GM23338 (cell line): ENCODE results near the gene IL10. TPM values are rescaled to one million over a fixed set of nuclear protein-coding genes. Genes with fewer than 3 reads are reported as not detected.

Source experiments
- ATAC-seq: fragments of 200-7000 bp; cut with Tn5 transposase; 3 replicates; pipeline ENCODE4 v1.9.1; 2020
- DNase-seq: peaks from one replicate; pipeline ENCODE4 v3.0.0-alpha.2; 2015; ENCODE audit warnings: low spot score
- H2AFZ ChIP-seq: fragments of 200-600 bp; sonication (generic); 2 replicates; pipeline ENCODE4 v1.8.0; 2016; ENCODE audit warnings: antibody characterized with exemption, mild to moderate bottlenecking, moderate library complexity
- H3F3A ChIP-seq: fragments of 200-600 bp; sonication (generic); replicated peaks from 2 replicates; pipeline ENCODE4 v1.8.0; 2017; ENCODE audit warnings: antibody characterized with exemption, mixed run types, low read depth
- H3K27ac ChIP-seq: fragments of 200-600 bp; sonication (generic); 2 replicates; pipeline ENCODE4 v1.6.1; 2016; ENCODE audit warnings: low read depth
- H3K27me3 ChIP-seq: fragments of 200-600 bp; sonication (generic); 2 replicates; pipeline ENCODE4 v1.8.0; 2016; ENCODE audit warnings: mild to moderate bottlenecking, mixed run types, moderate library complexity; ENCODE audit not compliant: insufficient read depth
- H3K36me3 ChIP-seq: fragments of 200-600 bp; sonication (generic); 2 replicates; pipeline ENCODE4 v1.8.0; 2016; ENCODE audit warnings: mild to moderate bottlenecking; ENCODE audit not compliant: insufficient read depth
- H3K4me1 ChIP-seq: fragments of 200-600 bp; sonication (generic); 2 replicates; pipeline ENCODE4 v1.8.0; 2016; ENCODE audit warnings: mild to moderate bottlenecking, moderate library complexity; ENCODE audit not compliant: insufficient read depth
- H3K4me2 ChIP-seq: fragments of 200-600 bp; sonication (generic); 2 replicates; pipeline ENCODE4 v1.7.1; 2017; ENCODE audit warnings: mixed run types
- H3K4me3 ChIP-seq: fragments of 200-600 bp; sonication (generic); 2 replicates; pipeline ENCODE4 v1.6.1; 2016; ENCODE audit warnings: mixed run types
- H3K79me2 ChIP-seq: fragments of 200-600 bp; sonication (generic); replicated peaks from 2 replicates; pipeline ENCODE4 v1.8.0; 2017; ENCODE audit warnings: mild to moderate bottlenecking; ENCODE audit not compliant: insufficient read depth
- H3K9me2 ChIP-seq: fragments of 200-600 bp; sonication (generic); 2 replicates; pipeline ENCODE4 v1.8.0; 2017; ENCODE audit not compliant: insufficient read depth
- H4K20me1 ChIP-seq: fragments of 200-600 bp; sonication (generic); replicated peaks from 2 replicates; pipeline ENCODE4 v1.8.0; 2017; ENCODE audit warnings: mild to moderate bottlenecking; ENCODE audit not compliant: insufficient read depth
- H3K27ac Mint-ChIP-seq: 2 replicates; pipeline ENCODE4 v1.8.0; 2020; ENCODE audit warnings: inconsistent platforms, mild to moderate bottlenecking, moderate library complexity, mixed read lengths
- H3K27me3 Mint-ChIP-seq: 3 replicates; pipeline ENCODE4 v1.8.0; 2022; ENCODE audit warnings: low read depth, mild to moderate bottlenecking, moderate library complexity, mixed read lengths, inconsistent platforms; ENCODE audit not compliant: insufficient read depth, poor library complexity
- H3K36me3 Mint-ChIP-seq: 3 replicates; pipeline ENCODE4 v1.8.0; 2021; ENCODE audit warnings: low read depth, mild to moderate bottlenecking, inconsistent platforms, moderate library complexity, mixed read lengths
- H3K4me1 Mint-ChIP-seq: 3 replicates; pipeline ENCODE4 v1.8.0; 2020; ENCODE audit warnings: mild to moderate bottlenecking, inconsistent platforms, mixed read lengths
- H3K4me3 Mint-ChIP-seq: 3 replicates; pipeline ENCODE4 v1.8.0; 2021; ENCODE audit warnings: moderate library complexity, mild to moderate bottlenecking, inconsistent platforms, mixed read lengths
- H3K9me3 Mint-ChIP-seq: 3 replicates; pipeline ENCODE4 v1.8.0; 2020; ENCODE audit warnings: moderate library complexity, mild to moderate bottlenecking, inconsistent platforms, mixed read lengths
- CREB1 ChIP-seq: fragments of 250-450 bp; sonication (Bioruptor Pico); IDR thresholded peaks from 2 replicates; pipeline ENCODE4 v1.5.0; 2020; ENCODE audit warnings: low read depth, mild to moderate bottlenecking, moderate library complexity
- CTCF ChIP-seq, 2 experiments: fragments of 200-600 bp in 1 of 2; sonication (generic) in 1 of 2; conservative IDR thresholded peaks; 2 replicates each; pipeline versions ENCODE4 v1.5.1 to v1.6.1; 2016 to 2017; ENCODE audit warnings: antibody characterized with exemption in 2 of 2, low read depth in 2 of 2, mild to moderate bottlenecking in 2 of 2, moderate library complexity in 1 of 2
- EZH2 ChIP-seq: fragments of 200-600 bp; sonication (generic); IDR thresholded peaks from one replicate; pipeline ENCODE4 v1.8.0; 2017; ENCODE audit warnings: antibody characterized with exemption, mild to moderate bottlenecking, low read depth; ENCODE audit not compliant: unreplicated experiment
- EZH2phosphoT487 ChIP-seq: fragments of 200-600 bp; sonication (generic); IDR thresholded peaks from one replicate; pipeline ENCODE4 v1.8.1; 2018; ENCODE audit warnings: antibody characterized with exemption; ENCODE audit not compliant: unreplicated experiment
- JUNB ChIP-seq: IDR thresholded peaks from one replicate; pipeline ENCODE4 v1.6.1; 2016; ENCODE audit warnings: antibody characterized with exemption; ENCODE audit not compliant: unreplicated experiment
- NANOG ChIP-seq: IDR thresholded peaks from 2 replicates; pipeline ENCODE4 v1.6.1; 2016; ENCODE audit warnings: antibody characterized with exemption, borderline replicate concordance
- POLR2AphosphoS5 ChIP-seq: IDR thresholded peaks from 2 replicates; pipeline ENCODE4 v1.6.1; 2016; ENCODE audit warnings: antibody characterized with exemption, low read depth
- STAT1 ChIP-seq: IDR thresholded peaks from one replicate; pipeline ENCODE4 v1.6.1; 2016; ENCODE audit warnings: antibody characterized with exemption; ENCODE audit not compliant: unreplicated experiment
- ZNF114 ChIP-seq: fragments of 250-450 bp; sonication (Bioruptor Pico); IDR thresholded peaks from 2 replicates; pipeline ENCODE4 v1.5.0; 2020; ENCODE audit warnings: mild to moderate bottlenecking, moderate library complexity
- ZNF331 ChIP-seq: fragments of 250-450 bp; sonication (Bioruptor Pico); IDR thresholded peaks from 2 replicates; pipeline ENCODE4 v1.5.0; 2020; ENCODE audit warnings: low read depth, mild to moderate bottlenecking, moderate library complexity
- polyA plus RNA-seq: library from polyadenylated mRNA; unstranded; fragments of >200 nt; fragmentation: Nextera tagmentation; extraction: Ambion mirVana; gene quantifications from 2 replicates; pipeline ENCODE4 v1.2.1, GENCODE V29; 2016
- total RNA-seq: library from RNA; depleted of rRNA; stranded (reverse); fragments of >200 nt; shearing (Covaris generic); gene quantifications from 2 replicates; pipeline ENCODE4 v1.2.3, GENCODE V29; 2014
- TF ChIP-seq, protein P1 (sequence below): IDR thresholded peaks from one replicate; pipeline ENCODE4 v1.6.1; 2018; ENCODE audit warnings: antibody characterized with exemption; ENCODE audit not compliant: unreplicated experiment

Gene IL10
- total and polyA plus RNA-seq, 2 experiments from 2014 or later = not detected

GRCh38 chr1:206752481-206752880, 19.8 kb downstream of the IL10 start:
- DNase-seq (no peak), ATAC-seq (no peak)
- no peak overlapping the region for H2AFZ ChIP-seq
- H3K9me3 Mint-ChIP-seq = no peaks in the 10 kb centered on the region
- peaks cover 7% of the 10 kb centered on the region for H3K27me3 Mint-ChIP-seq
- H3K4me1 Mint-ChIP-seq = peaks cover 10% of the 10 kb centered on the region
- 0 out of 2 replicates have a peak, but pooled peaks cover 6% of the 10 kb centered on the region for H3K4me1 ChIP-seq
- no peaks in the 10 kb centered on the region for H3K36me3 Mint-ChIP-seq
- H3K27ac Mint-ChIP-seq = no peak overlapping the region
- peaks cover 56% of the 10 kb centered on the region for H3K27me3 ChIP-seq
- H3K27ac ChIP-seq = no peak overlapping the region
- no peak overlapping the region for H3K4me2 ChIP-seq
- no peaks in the 10 kb centered on the region for H3K36me3 ChIP-seq
- TF ChIP-seq NANOG (no peak), CREB1 (no peak), STAT1 (no peak), JUNB (no peak), POLR2AphosphoS5 (no peak), ZNF114 (no peak), EZH2phosphoT487 (no peak), EZH2 (no peak), CTCF (conservative IDR thresholded peaks at IDR 0.05; ENCODE audit: low read depth in 2 of 2) (no peak), ZNF331 (no peak)
- TF ChIP-seq, protein P1, sequence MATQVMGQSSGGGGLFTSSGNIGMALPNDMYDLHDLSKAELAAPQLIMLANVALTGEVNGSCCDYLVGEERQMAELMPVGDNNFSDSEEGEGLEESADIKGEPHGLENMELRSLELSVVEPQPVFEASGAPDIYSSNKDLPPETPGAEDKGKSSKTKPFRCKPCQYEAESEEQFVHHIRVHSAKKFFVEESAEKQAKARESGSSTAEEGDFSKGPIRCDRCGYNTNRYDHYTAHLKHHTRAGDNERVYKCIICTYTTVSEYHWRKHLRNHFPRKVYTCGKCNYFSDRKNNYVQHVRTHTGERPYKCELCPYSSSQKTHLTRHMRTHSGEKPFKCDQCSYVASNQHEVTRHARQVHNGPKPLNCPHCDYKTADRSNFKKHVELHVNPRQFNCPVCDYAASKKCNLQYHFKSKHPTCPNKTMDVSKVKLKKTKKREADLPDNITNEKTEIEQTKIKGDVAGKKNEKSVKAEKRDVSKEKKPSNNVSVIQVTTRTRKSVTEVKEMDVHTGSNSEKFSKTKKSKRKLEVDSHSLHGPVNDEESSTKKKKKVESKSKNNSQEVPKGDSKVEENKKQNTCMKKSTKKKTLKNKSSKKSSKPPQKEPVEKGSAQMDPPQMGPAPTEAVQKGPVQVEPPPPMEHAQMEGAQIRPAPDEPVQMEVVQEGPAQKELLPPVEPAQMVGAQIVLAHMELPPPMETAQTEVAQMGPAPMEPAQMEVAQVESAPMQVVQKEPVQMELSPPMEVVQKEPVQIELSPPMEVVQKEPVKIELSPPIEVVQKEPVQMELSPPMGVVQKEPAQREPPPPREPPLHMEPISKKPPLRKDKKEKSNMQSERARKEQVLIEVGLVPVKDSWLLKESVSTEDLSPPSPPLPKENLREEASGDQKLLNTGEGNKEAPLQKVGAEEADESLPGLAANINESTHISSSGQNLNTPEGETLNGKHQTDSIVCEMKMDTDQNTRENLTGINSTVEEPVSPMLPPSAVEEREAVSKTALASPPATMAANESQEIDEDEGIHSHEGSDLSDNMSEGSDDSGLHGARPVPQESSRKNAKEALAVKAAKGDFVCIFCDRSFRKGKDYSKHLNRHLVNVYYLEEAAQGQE = no peak
- no peaks in the 10 kb centered on the region for H3F3A ChIP-seq
- H3K4me3 Mint-ChIP-seq = no peak overlapping the region; the same call in 2 of the 3 replicates
- no peaks in the 10 kb centered on the region for H3K9me2 ChIP-seq
- no peak overlapping the region for H3K4me3 ChIP-seq
- peaks cover 5% of the 10 kb centered on the region; the same call in 1 of the 2 replicates for H4K20me1 ChIP-seq
- no peaks in the 10 kb centered on the region for H3K79me2 ChIP-seq

DNA sequence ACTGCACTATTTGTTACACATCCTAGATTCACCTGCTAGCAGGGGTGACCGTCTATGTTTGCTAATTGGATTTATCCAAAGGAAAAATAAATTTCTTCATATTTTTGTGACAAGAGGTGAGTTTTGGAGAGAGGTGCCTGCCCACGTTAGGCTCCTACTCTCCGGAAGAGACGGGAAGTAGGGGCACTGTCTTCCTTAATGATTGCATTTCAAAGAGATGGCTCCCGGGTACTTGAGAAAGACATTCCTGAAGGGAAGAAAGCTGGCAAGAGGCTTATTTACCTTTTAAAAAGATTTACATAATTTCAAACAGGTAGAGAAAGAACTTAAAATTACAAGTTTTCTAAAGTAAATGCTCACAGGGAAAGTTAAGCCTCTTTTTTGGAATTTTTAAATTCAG, 20.4 kb downstream of the IL10 start:
- Histone ChIP-seq H3K4me1 (0 out of 2 replicates have a peak, but pooled peaks cover 6% of the 10 kb centered on the region), H4K20me1 (peaks cover 5% of the 10 kb centered on the region; the same call in 1 of the 2 replicates), H3K27ac (no peak overlapping the region), H2AFZ (no peak overlapping the region), H3K9me2 (no peaks in the 10 kb centered on the region), H3K4me3 (no peak overlapping the region), H3F3A (no peaks in the 10 kb centered on the region), H3K27me3 (peaks cover 56% of the 10 kb centered on the region), H3K4me2 (no peak overlapping the region), H3K79me2 (no peaks in the 10 kb centered on the region), H3K36me3 (no peaks in the 10 kb centered on the region)
- peak; percentile 63 for ATAC-seq
- Mint-ChIP-seq H3K27ac (no peak overlapping the region), H3K27me3 (peaks cover 7% of the 10 kb centered on the region), H3K9me3 (no peaks in the 10 kb centered on the region), H3K4me1 (peaks cover 10% of the 10 kb centered on the region), H3K36me3 (no peaks in the 10 kb centered on the region), H3K4me3 (no peak overlapping the region)
- DNase-seq = peak; percentile 60
- 0 out of 2 replicates have a peak, but pooled peaks have one; percentile 14 for TF ChIP-seq NANOG
- TF ChIP-seq, protein P1 = no peak
